ENCODE data around the gene CHST12.

- TF ChIP-seq GATA2 (IDR thresholded peaks at IDR 0.05; ENCODE audit: low read depth, low read length) (no peak), GATA3 (IDR thresholded peaks at IDR 0.05; ENCODE audit: low read depth, low read length) (no peak)
Observed at GRCh38 chr7:2474224-2474623, 70.8 kb downstream of the CHST12 start.

Measured in SH-SY5Y (cell line).